ENCODE measurements around the gene ZFP36L1.

- no peak for TF ChIP-seq POLR2A (IDR thresholded peaks at IDR 0.05; ENCODE audit: low read depth, low read length)
- TF ChIP-seq PAX5 (IDR thresholded peaks at IDR 0.05; ENCODE audit: borderline replicate concordance, low read depth, low read length): no peak
- TF ChIP-seq CEBPB (IDR thresholded peaks at IDR 0.05; ENCODE audit: borderline replicate concordance in 1 of 2, low read depth in 2 of 2, low read length in 2 of 2): no peak
- no peak for TF ChIP-seq ATF2 (IDR thresholded peaks at IDR 0.05; ENCODE audit: low read length)
Measured at GRCh38 chr14:68828698-68829097, 35.8 kb upstream of the ZFP36L1 start.

Data from GM12878 (cell line).